ENCODE measurements around the gene DCXR.

GRCh38 chr17:82035956-82036633, 1.4 kb downstream of the DCXR start:
- no peak for TF ChIP-seq CTCF (tag by site-specific recombination; IDR thresholded peaks at IDR 0.05)
- TF ChIP-seq ZBTB26 (tag by site-specific recombination; optimal IDR thresholded peaks at IDR 0.05): no peak
- no peak for TF ChIP-seq ZNF626 (tag by site-specific recombination; IDR thresholded peaks at IDR 0.05)
